Smooth muscle cell (in vitro differentiated cells): ENCODE measurements around the gene CCL8. TPM values are rescaled to one million over a fixed set of nuclear protein-coding genes. Genes with fewer than 3 reads are reported as not detected.
A peak's percentile ranks its signal among the peaks of the same experiment; 100 is the strongest.

ENCODE experiments used
- DNase-seq: peaks from one replicate; lab custom pipeline; 2025; ENCODE audit not compliant: unreplicated experiment; lab: John Stamatoyannopoulos, UW
- H2AFZ ChIP-seq: fragments of 200-600 bp; sonication (generic); 2 replicates; pipeline ENCODE4 v1.6.0; 2016; ENCODE audit warnings: antibody characterized with exemption, low read depth, mild to moderate bottlenecking
- H3F3A ChIP-seq: fragments of 200-600 bp; sonication (generic); 2 replicates; pipeline ENCODE4 v1.6.0; 2017; ENCODE audit warnings: antibody characterized with exemption, low read depth
- H3K27ac ChIP-seq: fragments of 200-600 bp; sonication (generic); 2 replicates; pipeline ENCODE4 v1.5.1; 2016; ENCODE audit warnings: low read depth, mild to moderate bottlenecking
- H3K27me3 ChIP-seq: fragments of 200-600 bp; sonication (generic); 2 replicates; pipeline ENCODE4 v1.6.1; 2016; ENCODE audit warnings: low read depth, mild to moderate bottlenecking
- H3K36me3 ChIP-seq: fragments of 200-600 bp; sonication (generic); 2 replicates; pipeline ENCODE4 v1.5.1; 2016; ENCODE audit warnings: low read depth
- H3K4me1 ChIP-seq: fragments of 200-600 bp; sonication (generic); 2 replicates; pipeline ENCODE4 v1.5.1; 2016; ENCODE audit warnings: low read depth
- H3K4me2 ChIP-seq: fragments of 200-600 bp; sonication (generic); 2 replicates; pipeline ENCODE4 v1.6.0; 2016; ENCODE audit warnings: mild to moderate bottlenecking
- H3K4me3 ChIP-seq: fragments of 200-600 bp; sonication (generic); 2 replicates; pipeline ENCODE4 v1.5.1; 2016; ENCODE audit warnings: mild to moderate bottlenecking
- H3K79me2 ChIP-seq: fragments of 200-600 bp; sonication (generic); 2 replicates; pipeline ENCODE4 v1.6.0; 2016; ENCODE audit warnings: low read depth, mild to moderate bottlenecking
- H3K9ac ChIP-seq: fragments of 200-600 bp; sonication (generic); 2 replicates; pipeline ENCODE4 v1.6.0; 2016; ENCODE audit warnings: low read depth
- H3K9me3 ChIP-seq: fragments of 200-600 bp; sonication (generic); replicated peaks from 2 replicates; pipeline ENCODE4 v1.5.1; 2016; ENCODE audit warnings: low read depth
- H4K20me1 ChIP-seq: fragments of 200-600 bp; sonication (generic); 2 replicates; pipeline ENCODE4 v1.6.0; 2016; ENCODE audit warnings: low read depth
- CTCF ChIP-seq: fragments of 200-600 bp; sonication (generic); IDR thresholded peaks from 2 replicates; pipeline ENCODE4 v1.5.1; 2017; ENCODE audit warnings: borderline replicate concordance, mild to moderate bottlenecking, antibody characterized with exemption; ENCODE audit not compliant: insufficient read depth, poor library complexity, severe bottlenecking
- WGBS: methylation state at CpG from one replicate; pipeline ENCODE4 v1.1.7; 2016; ENCODE audit warnings: low lambda C conversion rate; 5-methylcytosine and 5-hydroxymethylcytosine counted together
- polyA plus RNA-seq: library from polyadenylated mRNA; unstranded; fragments of >200 nt; fragmentation: Nextera tagmentation; extraction: Ambion mirVana; gene quantifications from 2 replicates; pipeline ENCODE4 v1.2.1, GENCODE V29; 2016
- total RNA-seq: library from RNA; depleted of rRNA; stranded (reverse); fragments of >200 nt; gene quantifications from 2 replicates; pipeline ENCODE4 v1.2.3, GENCODE V29; 2014

Gene CCL8
- total and polyA plus RNA-seq, 2 experiments from 2014 or later, result not detected

- Histone ChIP-seq H3K4me2 (no peak overlapping the region), H3K9ac (no peak overlapping the region), H3K4me1 (peaks cover 4% of the 10 kb centered on the region), H3K79me2 (no peaks in the 10 kb centered on the region), H2AFZ (no peak overlapping the region), H3F3A (peaks cover 5% of the 10 kb centered on the region), H3K36me3 (no peaks in the 10 kb centered on the region), H3K9me3 (no peaks in the 10 kb centered on the region), H3K4me3 (no peak overlapping the region), H4K20me1 (no peaks in the 10 kb centered on the region), H3K27me3 (peaks cover 3% of the 10 kb centered on the region), H3K27ac (no peak overlapping the region)
- WGBS, result 78% methylated on average over 4 of the region's 4 CpGs
- no peak for TF ChIP-seq CTCF
- DNase-seq, result no peak
These were observed 14.2 kb upstream of the CCL8 start for GRCh38 chr17:34305061-34305460.

- H3K4me3 ChIP-seq, result no peak overlapping the region
- no peak overlapping the region for H3K9ac ChIP-seq
- peaks cover 5% of the 10 kb centered on the region for H3F3A ChIP-seq
- H4K20me1 ChIP-seq, result no peaks in the 10 kb centered on the region
- TF ChIP-seq CTCF, result no peak
- no peak overlapping the region for H3K27ac ChIP-seq
- no peaks in the 10 kb centered on the region for H3K36me3 ChIP-seq
- peaks cover 4% of the 10 kb centered on the region for H3K4me1 ChIP-seq
- H3K4me2 ChIP-seq, result no peak overlapping the region
- no peak overlapping the region for H2AFZ ChIP-seq
- peaks cover 3% of the 10 kb centered on the region for H3K27me3 ChIP-seq
- H3K9me3 ChIP-seq, result no peaks in the 10 kb centered on the region
- no peaks in the 10 kb centered on the region for H3K79me2 ChIP-seq
- DNase-seq, result no peak
These were observed 13.6 kb upstream of the CCL8 start for GRCh38 chr17:34305606-34306005.

- no peak overlapping the region for H3K4me3 ChIP-seq
- peaks cover 3% of the 10 kb centered on the region for H3K27me3 ChIP-seq
- H3K36me3 ChIP-seq, result no peaks in the 10 kb centered on the region
- peak; percentile 28 for TF ChIP-seq CTCF
- H3K4me2 ChIP-seq, result no peak overlapping the region
- no peaks in the 10 kb centered on the region for H3K9me3 ChIP-seq
- no peak overlapping the region for H3K9ac ChIP-seq
- WGBS, result 74% methylated on average over 3 of the region's 3 CpGs
- H3F3A ChIP-seq, result no peaks in the 10 kb centered on the region
- DNase-seq, result no peak
- H4K20me1 ChIP-seq, result no peaks in the 10 kb centered on the region
- no peak overlapping the region for H3K27ac ChIP-seq
- no peaks in the 10 kb centered on the region for H3K4me1 ChIP-seq
- no peaks in the 10 kb centered on the region for H3K79me2 ChIP-seq
- H2AFZ ChIP-seq, result no peak overlapping the region
These were observed 12.8 kb upstream of the CCL8 start for GRCh38 chr17:34306466-34306865.

- no peak overlapping the region for H2AFZ ChIP-seq
- no peak overlapping the region for H3K4me2 ChIP-seq
- peaks cover 3% of the 10 kb centered on the region for H3K27me3 ChIP-seq
- H3F3A ChIP-seq, result no peaks in the 10 kb centered on the region
- H3K79me2 ChIP-seq, result no peaks in the 10 kb centered on the region
- DNase-seq, result no peak
- no peak overlapping the region for H3K9ac ChIP-seq
- TF ChIP-seq CTCF, result no peak
- no peak overlapping the region for H3K4me3 ChIP-seq
- no peaks in the 10 kb centered on the region for H3K4me1 ChIP-seq
- no peaks in the 10 kb centered on the region for H3K36me3 ChIP-seq
- no peak overlapping the region for H3K27ac ChIP-seq
- no peaks in the 10 kb centered on the region for H3K9me3 ChIP-seq
- H4K20me1 ChIP-seq, result no peaks in the 10 kb centered on the region
- WGBS, result 52% methylated on average over 3 of the region's 3 CpGs
These were observed 12.1 kb upstream of the CCL8 start for GRCh38 chr17:34307110-34307509.
